SU-DHL-6 (cell line): Measurements from ENCODE around the gene PTPN14.

ENCODE experiments used
- H2AFZ ChIP-seq: fragments of 200-600 bp; sonication (generic); 2 replicates; pipeline ENCODE4 v1.6.1; 2014; ENCODE audit warnings: low read depth, mild to moderate bottlenecking, moderate library complexity, mixed read lengths, antibody characterized with exemption, low read length; ENCODE audit not compliant: severe bottlenecking
- H3F3A ChIP-seq: fragments of 200-600 bp; shearing (Covaris generic); 2 replicates; pipeline ENCODE4 v1.6.0; 2016; ENCODE audit warnings: antibody characterized with exemption, mild to moderate bottlenecking; ENCODE audit not compliant: insufficient read depth
- H3K27ac ChIP-seq: fragments of 200-600 bp; sonication (generic); 2 replicates; pipeline ENCODE4 v1.5.1; 2016; ENCODE audit warnings: low read depth, mild to moderate bottlenecking, low read length, moderate library complexity, mixed read lengths
- H3K27me3 ChIP-seq: fragments of 200-600 bp; sonication (generic), shearing (Covaris generic); 2 replicates; pipeline ENCODE4 v1.6.0; 2014; ENCODE audit warnings: mild to moderate bottlenecking, low read length
- H3K36me3 ChIP-seq: fragments of 200-600 bp; sonication (generic); 2 replicates; pipeline ENCODE4 v1.6.1; 2014; ENCODE audit warnings: mild to moderate bottlenecking, low read length, mixed read lengths
- H3K4me2 ChIP-seq: fragments of 300-600, 200-600 bp; shearing (Covaris generic), sonication (generic); 2 replicates; pipeline ENCODE4 v1.6.0; 2014; ENCODE audit warnings: low read length, low read depth, mild to moderate bottlenecking; ENCODE audit not compliant: poor library complexity, severe bottlenecking
- H3K4me3 ChIP-seq: fragments of 200-600 bp; sonication (generic); 2 replicates; pipeline ENCODE4 v1.5.1; 2014; ENCODE audit warnings: antibody characterized with exemption, low read length, mild to moderate bottlenecking, mixed read lengths; ENCODE audit not compliant: insufficient read depth, poor library complexity, severe bottlenecking
- H3K79me2 ChIP-seq: fragments of 200-600 bp; sonication (generic); 2 replicates; pipeline ENCODE4 v1.6.1; 2014; ENCODE audit warnings: mild to moderate bottlenecking, low read length, moderate library complexity; ENCODE audit not compliant: insufficient read depth
- H3K9ac ChIP-seq: fragments of 200-600 bp; sonication (generic); 2 replicates; pipeline ENCODE4 v1.7.0; 2014; ENCODE audit warnings: mild to moderate bottlenecking, low read length
- H3K9me2 ChIP-seq: fragments of 200-600 bp; sonication (generic); replicated peaks from 2 replicates; pipeline ENCODE4 v1.6.1; 2014; ENCODE audit warnings: low read length; ENCODE audit not compliant: insufficient read depth
- H3K9me3 ChIP-seq: fragments of 200-600 bp; sonication (generic); 2 replicates; pipeline ENCODE4 v1.6.1; 2014; ENCODE audit warnings: low read length, mixed read lengths; ENCODE audit not compliant: insufficient read depth
- H4K20me1 ChIP-seq: fragments of 200-600 bp; sonication (generic); 2 replicates; pipeline ENCODE4 v1.6.1; 2014; ENCODE audit warnings: low read depth, mild to moderate bottlenecking, antibody characterized with exemption, low read length, moderate library complexity, mixed read lengths
- CTCF ChIP-seq: fragments of 200-600 bp; sonication (generic); IDR thresholded peaks from one replicate; pipeline ENCODE4 v1.5.1; 2017; ENCODE audit warnings: antibody characterized with exemption, mild to moderate bottlenecking, low read length, moderate library complexity; ENCODE audit not compliant: insufficient read depth, poor library complexity, severe bottlenecking
- EZH2phosphoT487 ChIP-seq: fragments of 200-600 bp; sonication (generic), shearing (Covaris generic); conservative IDR thresholded peaks from 2 replicates; pipeline ENCODE4 v1.6.1; 2018; ENCODE audit warnings: mild to moderate bottlenecking, antibody characterized with exemption, low read length, moderate library complexity, mixed read lengths

Gene PTPN14

GRCh38 chr1:214426426-214426812 lies 125.0 kb downstream of the PTPN14 start:
- no peaks in the 10 kb centered on the region for H3K27me3 ChIP-seq
- TF ChIP-seq CTCF = no peak
- H3K36me3 ChIP-seq = no peaks in the 10 kb centered on the region
- no peaks in the 10 kb centered on the region for H4K20me1 ChIP-seq
- no peak overlapping the region for H2AFZ ChIP-seq
- no peak overlapping the region for H3K4me2 ChIP-seq
- H3K4me3 ChIP-seq = no peak overlapping the region
- no peak overlapping the region for H3K27ac ChIP-seq
- no peaks in the 10 kb centered on the region for H3K9me3 ChIP-seq
- H3F3A ChIP-seq = no peaks in the 10 kb centered on the region
- H3K9me2 ChIP-seq = no peaks in the 10 kb centered on the region
- H3K9ac ChIP-seq = no peak overlapping the region
- no peaks in the 10 kb centered on the region for H3K79me2 ChIP-seq

GRCh38 chr1:214425716-214426425 lies 125.5 kb downstream of the PTPN14 start:
- TF ChIP-seq EZH2phosphoT487 = no peak
- no peaks in the 10 kb centered on the region for H3K27me3 ChIP-seq
- H3K4me3 ChIP-seq = no peak overlapping the region
- H4K20me1 ChIP-seq = no peaks in the 10 kb centered on the region
- no peak overlapping the region for H2AFZ ChIP-seq
- no peak overlapping the region for H3K4me2 ChIP-seq
- H3K27ac ChIP-seq = no peak overlapping the region
- H3K79me2 ChIP-seq = no peaks in the 10 kb centered on the region
- H3F3A ChIP-seq = no peaks in the 10 kb centered on the region
- H3K36me3 ChIP-seq = no peaks in the 10 kb centered on the region
- no peaks in the 10 kb centered on the region for H3K9me2 ChIP-seq
- no peak overlapping the region for H3K9ac ChIP-seq
- no peaks in the 10 kb centered on the region for H3K9me3 ChIP-seq

GRCh38 chr1:214425101-214425500 lies 126.3 kb downstream of the PTPN14 start:
- no peak overlapping the region for H2AFZ ChIP-seq
- no peak overlapping the region for H3K9ac ChIP-seq
- no peak for TF ChIP-seq CTCF
- TF ChIP-seq EZH2phosphoT487 = no peak
- H3K79me2 ChIP-seq = no peaks in the 10 kb centered on the region
- no peaks in the 10 kb centered on the region for H3K36me3 ChIP-seq
- H3K4me3 ChIP-seq = no peak overlapping the region
- no peaks in the 10 kb centered on the region for H3K9me2 ChIP-seq
- H3K4me2 ChIP-seq = no peak overlapping the region
- H3K27ac ChIP-seq = no peak overlapping the region
- no peaks in the 10 kb centered on the region for H4K20me1 ChIP-seq
- H3K9me3 ChIP-seq = no peaks in the 10 kb centered on the region
- H3K27me3 ChIP-seq = no peaks in the 10 kb centered on the region
- no peaks in the 10 kb centered on the region for H3F3A ChIP-seq

GRCh38 chr1:214423045-214423444 lies 128.4 kb downstream of the PTPN14 start:
- no peak for TF ChIP-seq EZH2phosphoT487
- TF ChIP-seq CTCF = no peak
- H3K27me3 ChIP-seq = no peaks in the 10 kb centered on the region; the same call in 1 of the 2 replicates
- no peaks in the 10 kb centered on the region for H3K9me2 ChIP-seq
- H3F3A ChIP-seq = no peaks in the 10 kb centered on the region
- no peak overlapping the region for H3K27ac ChIP-seq
- H3K36me3 ChIP-seq = no peaks in the 10 kb centered on the region
- no peak overlapping the region for H3K4me2 ChIP-seq
- no peaks in the 10 kb centered on the region for H3K9me3 ChIP-seq
- no peak overlapping the region for H3K9ac ChIP-seq
- H3K4me3 ChIP-seq = no peak overlapping the region
- no peaks in the 10 kb centered on the region for H3K79me2 ChIP-seq
- H2AFZ ChIP-seq = no peak overlapping the region
- H4K20me1 ChIP-seq = no peaks in the 10 kb centered on the region
